GM21529 (cell line): ENCODE measurements around the gene TMEM167A.
"Not testable (repeated sequence)": the region's sequence is repeated elsewhere in the genome, so short reads cannot be mapped to it uniquely, and the experiment has no call there.

Source experiments
- ATAC-seq: cut with Tn5 transposase; IDR thresholded peaks from one replicate; pipeline ENCODE4 v1.9.1; 2021; ENCODE audit not compliant: unreplicated experiment

Gene TMEM167A

DNA sequence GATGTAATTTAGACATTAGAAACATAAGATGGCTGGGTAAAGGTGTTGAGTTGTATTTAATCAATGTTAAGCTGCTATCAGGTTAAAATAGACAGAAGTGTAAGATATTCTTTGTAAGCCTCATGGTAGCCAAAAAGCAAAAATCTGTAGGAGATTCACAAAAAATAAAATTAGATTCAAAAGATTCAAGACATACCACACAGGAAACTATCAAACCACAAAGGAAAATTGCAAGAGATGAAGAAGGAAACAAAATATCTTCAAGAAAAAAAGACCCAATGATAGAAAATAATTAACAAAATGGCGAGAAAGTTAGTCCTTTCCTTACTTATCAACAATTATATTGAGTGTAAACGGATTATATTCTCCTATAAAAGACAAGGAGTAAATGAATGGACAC, 15.4 kb upstream of the TMEM167A start:
- no peak for ATAC-seq

DNA sequence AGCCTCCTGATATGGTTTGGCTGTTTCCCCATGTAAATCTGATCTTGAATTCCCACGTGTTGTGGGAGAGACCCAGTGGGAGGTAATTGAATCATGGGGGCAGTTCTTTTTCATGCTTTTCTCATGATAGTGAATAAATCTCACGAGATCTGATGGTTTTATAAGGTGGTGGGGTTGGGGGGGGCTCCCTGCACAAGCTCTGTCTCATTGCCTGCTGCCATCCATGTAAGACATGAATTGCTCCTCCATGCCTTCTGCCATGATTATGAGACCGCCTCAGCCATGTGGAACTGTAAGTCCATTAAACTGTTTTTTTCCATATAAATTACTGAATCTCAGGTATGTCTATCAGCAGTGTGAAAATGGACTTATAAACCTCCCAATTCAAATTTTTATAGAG, 13.0 kb upstream of the TMEM167A start:
- ATAC-seq, result no peak

DNA sequence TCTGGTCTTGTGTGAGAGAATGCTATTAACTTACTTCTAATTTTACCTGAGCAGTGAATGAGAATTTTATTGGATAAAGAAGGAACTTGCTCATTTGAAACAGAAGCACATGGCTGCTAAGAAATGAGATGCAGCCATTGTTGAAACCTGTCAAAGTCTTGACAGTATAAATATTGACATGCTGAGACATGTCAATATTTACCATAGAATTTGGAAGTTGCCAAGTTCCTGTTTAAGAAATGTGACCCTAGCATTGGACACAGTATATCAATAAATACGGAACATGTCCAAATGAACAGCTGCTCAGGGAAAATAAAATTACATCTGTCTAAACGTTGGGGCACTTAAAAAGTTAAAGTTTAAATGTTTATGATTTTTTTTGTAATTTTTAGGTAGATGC, 7.9 kb upstream of the TMEM167A start:
- ATAC-seq, result no peak

DNA sequence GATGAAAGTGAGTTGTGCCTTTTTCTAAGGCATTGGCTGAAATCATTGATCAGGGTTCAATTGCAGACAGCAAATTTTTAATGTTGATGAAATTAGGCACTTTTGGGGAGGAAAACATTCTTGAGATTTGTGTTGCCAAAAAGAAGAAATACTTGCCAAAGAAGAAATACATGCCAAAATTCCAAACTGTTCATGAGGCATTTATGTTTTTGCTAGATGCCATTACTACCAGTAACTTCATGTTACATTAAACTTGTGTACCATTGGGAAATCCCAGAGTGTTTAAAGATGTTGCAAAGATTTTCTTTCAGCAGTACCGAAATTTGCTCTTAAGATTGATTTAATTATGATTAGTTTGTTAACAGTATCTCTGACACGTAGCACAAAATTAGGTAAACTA, 7.1 kb upstream of the TMEM167A start:
- ATAC-seq, result no peak

DNA sequence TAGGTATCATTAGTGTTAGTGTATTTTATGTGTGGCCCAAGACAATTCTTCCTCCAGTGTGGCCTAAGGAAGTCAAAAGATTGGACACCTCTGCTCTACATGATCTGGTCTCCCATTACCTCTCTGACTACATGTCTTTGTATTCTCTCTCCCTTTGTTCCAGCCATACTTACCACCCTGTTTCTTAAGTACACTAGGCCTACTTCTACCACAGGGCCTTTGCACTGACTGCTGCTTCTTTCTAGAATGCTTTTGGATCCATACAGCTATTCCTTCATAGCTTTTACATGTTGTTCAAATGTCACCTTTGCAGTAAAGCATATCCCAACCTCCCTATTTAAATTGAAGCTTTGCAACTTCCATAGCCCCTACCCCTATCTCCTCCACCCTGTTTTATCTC, 5.6 kb upstream of the TMEM167A start:
- no peak for ATAC-seq

DNA sequence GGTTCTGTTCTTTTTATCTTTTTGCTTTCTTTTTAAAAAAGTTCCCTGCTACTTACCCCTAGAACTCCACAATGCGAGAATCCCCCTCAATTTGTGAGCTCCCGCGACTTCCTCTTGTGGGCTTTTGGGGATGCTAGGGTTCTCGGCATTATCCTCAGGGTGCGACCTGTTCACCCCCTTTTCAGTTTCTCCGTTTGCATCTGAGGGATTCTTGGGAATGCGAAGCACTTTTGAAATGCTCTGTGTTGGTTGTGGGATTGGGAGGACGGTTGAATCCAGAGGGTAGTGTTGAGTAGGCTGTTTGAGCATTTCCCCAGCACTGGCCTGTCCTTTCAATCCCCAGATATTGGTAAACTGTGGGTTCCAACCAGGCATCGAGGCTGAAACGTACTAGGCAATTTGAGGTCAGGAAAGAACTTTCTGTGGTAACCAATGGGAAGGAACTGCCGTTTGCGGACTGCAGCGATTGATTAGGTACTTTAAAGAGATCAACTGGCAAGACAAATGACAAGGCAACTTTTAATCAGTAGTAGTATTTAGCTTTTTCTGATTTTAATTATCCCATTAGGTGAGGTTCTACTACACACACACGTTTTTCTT, 568 bp upstream of the TMEM167A start:
- peak; percentile 4 for ATAC-seq

DNA sequence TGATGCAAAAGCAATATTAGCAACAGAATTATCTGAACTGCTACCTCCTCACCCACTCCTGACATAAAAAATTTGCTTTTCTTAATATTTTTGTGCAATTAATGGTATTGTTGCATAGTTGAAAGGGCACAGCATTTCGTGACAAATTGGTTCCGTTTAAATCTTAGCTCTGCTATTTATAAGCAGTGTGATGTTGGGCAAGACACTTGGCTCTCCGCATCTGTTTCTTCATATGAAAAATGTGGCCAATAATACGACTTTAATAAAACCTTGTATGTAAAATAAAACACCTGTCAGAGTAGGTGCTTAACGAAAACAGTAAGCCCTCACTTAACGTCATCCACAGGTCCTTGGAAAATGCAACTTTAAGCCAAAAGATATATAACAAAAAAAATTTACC, 4.2 kb downstream of the TMEM167A start:
- ATAC-seq, result no peak

DNA sequence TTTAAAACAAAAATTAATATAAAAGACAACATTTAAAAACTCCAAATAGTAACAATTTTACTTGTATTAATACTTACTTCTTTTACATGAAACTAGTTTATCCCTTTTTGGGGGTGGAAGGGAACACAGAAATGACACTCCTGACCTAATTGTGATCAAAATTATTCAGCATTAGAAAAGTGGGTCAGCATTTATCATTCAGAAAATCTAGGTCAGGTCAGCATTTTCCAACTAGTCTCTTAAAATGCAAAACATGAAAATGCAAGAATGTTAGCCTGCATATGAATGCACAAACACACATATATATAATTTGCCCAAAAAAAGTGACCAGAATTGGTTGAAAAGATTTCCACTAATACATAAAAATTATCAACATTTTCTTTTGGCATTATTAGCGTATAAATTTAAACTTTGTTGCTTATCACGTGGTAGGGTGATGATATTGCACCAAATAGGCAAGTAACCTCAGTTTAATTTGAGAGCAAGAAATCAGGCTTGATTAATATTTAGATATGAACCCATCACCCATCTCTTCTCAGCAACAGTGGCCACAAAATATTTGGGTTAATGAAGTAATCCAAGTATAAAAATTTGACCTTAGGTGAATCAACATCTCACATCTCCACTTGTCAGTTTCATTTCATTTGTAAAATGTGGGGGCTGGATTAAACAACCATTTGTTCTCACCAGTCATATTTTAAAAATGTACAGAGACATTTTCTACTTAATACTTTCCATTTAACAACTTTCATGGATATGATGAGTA, 5.7 kb downstream of the TMEM167A start:
- ATAC-seq, result no peak

DNA sequence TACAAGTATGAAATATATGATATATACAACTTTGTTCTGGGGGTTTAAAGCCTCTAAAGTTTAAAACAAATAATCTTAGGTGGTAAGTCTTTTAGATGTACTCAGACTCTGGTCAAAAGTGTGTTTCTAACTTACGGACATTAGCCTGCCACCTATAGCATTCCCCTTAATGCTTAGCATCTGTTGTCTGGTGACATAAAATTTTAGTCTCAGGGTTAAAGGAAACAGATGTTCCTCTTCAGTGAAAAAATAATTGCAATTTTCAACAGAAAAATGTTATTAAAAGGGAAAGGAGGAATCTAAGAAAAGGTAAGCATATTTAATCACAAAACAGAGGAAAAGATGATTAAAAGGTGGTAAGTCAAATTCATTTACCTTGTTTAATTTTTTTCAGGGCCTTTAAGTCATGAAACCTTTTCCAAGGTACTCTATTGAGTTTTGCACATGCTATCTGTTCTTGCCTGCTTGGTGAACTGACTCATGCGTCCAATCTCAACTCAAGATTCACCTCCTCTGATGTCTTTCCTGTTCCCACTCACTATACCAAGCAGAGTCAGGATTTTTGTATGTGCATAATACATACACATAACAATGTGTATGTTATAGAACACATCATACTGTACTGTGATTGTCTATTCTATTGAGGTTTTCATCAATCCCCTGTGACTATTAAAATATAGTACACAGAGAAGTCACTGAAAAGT, 7.9 kb downstream of the TMEM167A start:
- no peak for ATAC-seq

DNA sequence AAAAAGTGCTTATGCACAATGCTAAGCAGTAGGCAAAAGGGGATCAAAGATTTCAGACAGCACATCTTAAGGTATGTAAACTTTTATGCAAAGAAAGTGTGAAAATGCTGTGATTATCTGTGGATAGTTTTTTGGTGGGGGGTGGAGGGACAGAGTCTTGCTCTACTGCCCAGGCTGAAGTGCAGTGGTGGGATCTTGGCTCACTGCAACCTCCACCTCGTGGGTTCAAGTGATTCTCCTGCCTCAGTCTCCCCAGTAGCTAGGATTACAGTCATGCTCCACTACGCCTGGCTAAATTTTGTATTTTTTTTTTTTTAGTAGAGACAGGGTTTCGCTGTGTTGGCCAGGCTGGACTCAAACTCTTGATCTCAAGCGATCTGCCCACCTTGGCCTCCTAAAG, 9.8 kb downstream of the TMEM167A start:
- not testable (repeated sequence) for ATAC-seq

DNA sequence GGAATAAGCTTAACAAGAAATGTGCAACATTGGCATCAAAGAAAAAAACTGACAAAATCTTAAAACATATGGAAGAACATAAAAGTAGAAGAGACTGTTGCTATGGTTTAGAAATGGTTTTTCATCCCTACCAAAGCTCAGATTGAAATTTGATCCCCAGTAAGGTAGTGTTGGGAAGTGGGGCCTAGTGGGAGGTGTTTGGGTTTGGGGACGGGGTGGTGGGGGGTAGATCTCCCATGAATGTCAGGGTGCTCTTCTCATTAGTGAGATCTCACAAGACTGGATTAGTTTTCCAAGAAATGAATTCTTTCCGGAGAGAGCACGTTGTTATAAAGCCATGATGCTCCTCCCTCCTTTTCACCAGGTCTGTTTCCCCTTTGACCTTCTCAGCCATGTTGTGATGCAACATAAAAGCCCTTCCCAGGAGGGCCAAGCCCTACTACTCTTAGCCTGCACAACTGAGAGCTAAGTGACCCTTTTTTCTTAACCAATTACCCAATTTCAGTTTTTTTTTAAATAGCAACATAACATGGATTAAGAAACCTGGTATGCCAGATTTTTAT, 10.6 kb downstream of the TMEM167A start:
- no peak for ATAC-seq

DNA sequence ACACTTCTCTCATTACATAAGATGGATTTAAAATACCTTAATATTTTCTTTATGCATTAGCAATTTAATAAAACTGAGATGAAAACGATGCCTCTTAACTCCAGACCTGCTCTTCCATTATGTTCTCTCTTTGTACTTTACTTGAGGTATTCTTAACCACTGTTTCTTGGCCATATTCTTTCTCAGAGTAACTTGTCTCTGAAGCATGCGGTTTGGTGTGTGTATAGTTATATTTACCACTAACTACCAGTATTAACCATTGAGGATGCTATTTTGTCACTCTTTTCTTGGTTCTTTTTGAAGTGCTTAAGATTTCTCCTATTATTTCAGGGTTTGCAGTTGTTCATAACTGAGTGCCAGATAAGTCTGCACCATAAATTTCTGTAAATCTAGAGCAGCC, 17.9 kb downstream of the TMEM167A start:
- no peak for ATAC-seq

DNA sequence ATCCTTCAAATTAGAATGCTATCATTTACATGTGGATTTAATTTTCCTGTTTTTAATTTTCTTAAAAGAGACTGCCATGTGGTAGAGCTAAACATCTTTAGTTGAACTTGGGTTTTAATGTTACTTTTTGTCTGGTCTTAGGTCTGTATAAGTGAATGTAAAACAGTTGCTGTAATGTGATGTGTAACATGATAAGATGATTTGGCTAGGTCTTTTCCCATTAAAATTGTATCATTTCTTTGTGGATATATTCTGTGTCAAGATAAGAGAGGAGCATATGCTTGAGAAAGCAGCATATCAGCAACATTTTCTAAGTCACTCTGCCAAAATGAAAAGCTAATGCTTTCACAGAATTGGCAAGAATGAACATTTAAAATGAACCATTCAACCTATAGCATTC, 18.5 kb downstream of the TMEM167A start:
- no peak for ATAC-seq

DNA sequence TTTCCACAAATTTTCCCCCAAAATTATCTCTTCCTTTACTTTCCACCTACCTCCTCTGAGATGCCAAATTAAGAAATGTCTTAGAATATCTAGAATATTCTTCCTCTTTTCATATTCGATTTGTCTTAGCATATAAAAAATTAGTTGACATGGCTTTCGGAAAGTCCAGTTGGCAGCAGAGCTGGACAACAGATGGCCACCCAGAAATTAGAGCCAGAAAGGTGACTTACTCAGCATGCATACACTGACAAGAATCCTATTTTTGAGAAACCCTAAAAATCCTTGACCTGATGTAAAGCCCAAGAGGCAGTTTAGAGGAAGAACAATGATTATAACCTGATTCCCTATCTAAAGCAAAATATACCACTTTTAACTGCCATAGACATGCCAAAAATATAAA, 22.0 kb downstream of the TMEM167A start:
- no peak for ATAC-seq

DNA sequence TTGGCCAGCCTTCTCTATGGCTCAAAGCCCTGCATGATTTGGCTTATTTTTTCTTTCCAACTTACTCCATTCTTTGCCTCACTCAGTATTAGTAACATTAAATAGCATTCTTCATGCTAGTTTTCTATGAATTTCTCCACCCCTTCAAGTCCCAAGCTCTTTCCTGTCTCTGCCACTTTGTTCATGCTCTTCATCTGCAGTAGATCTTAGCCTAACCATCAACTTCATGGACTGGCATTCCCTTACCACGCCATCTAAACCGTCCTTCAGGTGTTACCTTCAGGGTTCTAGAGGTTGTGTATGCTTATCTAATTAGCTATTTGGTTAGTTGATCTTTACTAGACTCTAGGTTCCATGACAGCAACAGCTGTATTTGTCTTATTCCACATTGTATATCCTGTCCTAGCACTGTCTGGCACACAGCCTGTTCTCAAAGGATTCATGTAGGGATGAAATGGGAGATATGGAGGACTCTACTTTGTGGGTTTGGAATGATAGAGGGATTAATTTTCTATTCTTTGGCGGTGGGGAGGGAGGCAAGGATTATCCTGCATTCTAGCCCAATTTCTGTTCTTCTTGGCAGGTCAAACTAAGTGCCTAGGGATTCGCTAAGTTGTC, 26.4 kb downstream of the TMEM167A start:
- ATAC-seq, result no peak

DNA sequence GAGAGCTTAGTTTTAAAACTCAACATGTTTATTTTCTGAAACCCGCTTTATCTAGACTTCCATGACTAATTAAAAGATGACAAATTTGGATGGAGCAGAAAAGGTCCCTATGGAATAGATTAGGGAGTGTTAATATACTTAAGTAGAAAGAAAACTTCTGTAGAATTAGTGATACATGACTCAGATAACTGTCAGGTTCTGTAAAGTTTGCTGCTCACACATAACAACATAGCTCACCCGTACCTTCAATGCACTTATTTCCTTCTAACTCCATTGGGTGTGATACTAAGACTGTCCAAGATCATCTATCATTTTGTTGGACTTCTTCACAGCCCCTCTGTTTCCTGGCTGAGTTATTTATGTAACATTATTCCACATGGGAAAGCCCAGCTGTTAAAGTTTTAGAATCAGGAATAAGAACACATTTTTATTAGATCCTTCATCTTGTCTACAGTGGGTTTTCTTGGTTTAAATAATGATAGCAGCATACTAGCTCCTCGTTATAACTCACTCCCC, 27.8 kb downstream of the TMEM167A start:
- ATAC-seq, result no peak

DNA sequence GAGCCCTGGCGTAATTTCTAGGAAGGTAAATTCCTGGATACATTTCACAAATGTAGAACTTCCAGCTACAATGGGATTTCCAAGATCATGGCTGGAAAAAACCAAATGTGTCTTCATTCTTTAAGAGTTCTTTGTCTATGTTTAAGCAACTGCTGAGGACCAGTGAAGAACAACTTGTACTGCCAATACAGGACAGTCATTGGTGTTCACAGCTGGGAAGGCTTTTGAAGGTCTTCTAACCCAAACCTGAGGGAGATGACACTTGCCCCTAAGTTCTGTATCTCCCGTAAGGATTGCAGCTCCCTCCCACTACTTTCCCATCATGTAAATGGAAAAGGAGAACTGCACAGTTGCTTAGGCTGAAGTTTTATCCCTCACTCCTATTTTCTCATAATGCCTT, 28.4 kb downstream of the TMEM167A start:
- ATAC-seq, result no peak

DNA sequence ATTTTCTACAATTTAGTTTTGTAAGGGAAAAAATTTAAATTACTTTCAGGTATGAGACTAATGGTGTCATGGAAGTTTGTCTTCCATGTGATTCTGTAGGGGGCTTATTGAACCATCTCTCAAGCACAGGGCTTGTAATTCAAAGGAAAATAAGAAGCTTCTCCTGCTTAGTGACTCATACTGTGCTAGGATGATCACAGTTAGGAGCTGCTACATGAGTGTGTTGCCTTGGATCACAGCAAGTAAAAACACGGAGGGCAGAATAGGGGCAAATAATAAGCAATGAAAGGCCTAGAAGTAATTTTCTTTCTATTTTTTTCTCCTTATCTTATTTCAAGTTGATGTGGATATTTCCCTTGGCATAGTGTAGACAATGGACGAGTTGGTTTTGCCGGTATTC, 28.9 kb downstream of the TMEM167A start:
- ATAC-seq, result no peak

DNA sequence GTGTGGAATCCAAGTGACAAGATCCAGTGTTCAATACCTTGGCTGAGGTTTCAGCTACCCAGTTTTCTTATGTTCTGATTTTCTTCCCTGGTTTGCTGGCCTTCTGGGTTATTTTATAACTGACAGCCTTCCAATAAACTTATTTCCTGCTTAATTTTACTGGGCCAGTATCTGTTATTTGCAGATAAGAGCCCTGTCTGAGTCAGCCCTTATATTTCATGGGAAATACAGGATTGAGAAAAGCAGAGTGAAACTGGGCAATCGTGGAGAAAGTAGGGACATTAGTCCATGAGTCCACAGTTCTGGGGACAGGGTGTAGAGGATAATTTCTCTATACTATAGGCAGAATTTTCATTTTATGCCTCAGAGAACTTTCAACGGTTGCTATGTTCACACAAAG, 32.3 kb downstream of the TMEM167A start:
- no peak for ATAC-seq

DNA sequence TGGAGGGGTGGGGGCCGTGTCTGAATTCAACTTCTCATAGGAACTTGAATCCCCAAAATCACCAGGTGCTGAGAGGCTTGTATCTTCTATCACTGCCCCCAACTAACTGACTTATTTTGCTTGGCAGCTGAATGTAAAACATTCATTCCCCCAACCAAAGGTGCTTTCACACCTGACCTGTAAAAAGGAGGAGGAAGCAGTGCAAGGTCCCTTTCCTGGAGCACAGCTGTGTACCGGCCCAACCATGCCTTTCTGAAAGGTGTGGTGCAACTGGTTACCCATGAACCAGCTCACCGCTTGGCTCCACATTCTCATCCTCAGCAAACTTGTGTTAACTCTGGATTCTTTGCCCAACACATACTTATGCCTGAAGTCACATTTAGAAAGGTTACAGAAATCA, 34.7 kb downstream of the TMEM167A start:
- ATAC-seq, result no peak

DNA sequence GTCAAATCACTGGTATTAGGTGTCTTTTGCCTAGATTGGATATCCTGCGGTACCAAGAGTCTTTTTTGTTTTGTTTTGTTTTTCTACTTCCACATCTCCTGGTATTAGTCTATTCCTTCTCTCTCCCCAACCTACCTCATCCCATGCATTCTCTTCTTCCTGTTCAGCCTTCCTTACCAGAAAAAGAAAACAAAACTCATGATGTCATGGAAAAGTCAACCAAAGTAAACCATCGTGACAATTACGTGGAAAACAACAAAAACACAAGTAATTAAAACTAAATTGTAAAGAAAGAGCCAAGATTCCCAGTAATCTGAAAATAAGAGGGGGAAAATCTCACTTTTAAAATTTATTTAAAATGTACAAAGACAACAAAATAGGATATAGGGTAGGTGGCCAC, 38.3 kb downstream of the TMEM167A start:
- no peak for ATAC-seq
